HFFc6 (cell line): ENCODE measurements around the gene INSIG2. TPM values are rescaled to one million over a fixed set of nuclear protein-coding genes. Genes with fewer than 3 reads are reported as not detected.

ENCODE experiments used
- DNase-seq: peaks from one replicate; pipeline ENCODE4 v3.0.0-alpha.2; 2018
- H3K27ac Mint-ChIP-seq: 2 replicates; pipeline ENCODE4 v1.8.0; 2020; ENCODE audit warnings: mild to moderate bottlenecking, mixed read lengths
- H3K27me3 Mint-ChIP-seq: 2 replicates; pipeline ENCODE4 v1.8.0; 2021; ENCODE audit warnings: mild to moderate bottlenecking, moderate library complexity, mixed read lengths; ENCODE audit not compliant: insufficient read depth
- H3K36me3 Mint-ChIP-seq: 2 replicates; pipeline ENCODE4 v1.8.0; 2021; ENCODE audit warnings: low read depth, mixed read lengths
- H3K4me1 Mint-ChIP-seq: 2 replicates; pipeline ENCODE4 v1.8.0; 2020; ENCODE audit warnings: low read depth, mixed read lengths
- H3K4me3 Mint-ChIP-seq: 2 replicates; pipeline ENCODE4 v1.8.0; 2020; ENCODE audit warnings: mild to moderate bottlenecking, moderate library complexity, mixed read lengths
- H3K9me3 Mint-ChIP-seq: 2 replicates; pipeline ENCODE4 v1.8.0; 2020; ENCODE audit warnings: mild to moderate bottlenecking, mixed read lengths
- CTCF ChIP-seq: fragments of 200-600 bp; sonication (generic); IDR thresholded peaks from 2 replicates; pipeline ENCODE4 v1.5.0; 2021; ENCODE audit warnings: antibody characterized with exemption, mild to moderate bottlenecking
- total RNA-seq, 6 experiments: library from RNA; stranded (reverse); fragmentation: NEBNext Ultra II Directional; extraction: Animal tissue kit (Norgen Biotek cat#: 25700); gene quantifications; 2 replicates in 1 of 6; 3 replicates in 5 of 6; pipeline ENCODE4 v1.2.3, GENCODE V29; 2021

INSIG2 gene
- total RNA-seq, 6 experiments from 2014 or later = 9.6 to 12.2 (median 10.1) TPM

- Mint-ChIP-seq H3K27me3 (peaks cover 15% of the 10 kb centered on the region), H3K27ac (no peak overlapping the region), H3K36me3 (no peaks in the 10 kb centered on the region), H3K4me3 (no peak overlapping the region), H3K4me1 (no peaks in the 10 kb centered on the region), H3K9me3 (no peaks in the 10 kb centered on the region)
- no peak for DNase-seq
- TF ChIP-seq CTCF = no peak
These were observed 58.3 kb downstream of the INSIG2 start for GRCh38 chr2:118146315-118147283.

GRCh38 chr2:118148133-118148532, 59.9 kb downstream of the INSIG2 start:
- H3K27ac Mint-ChIP-seq = no peak overlapping the region
- H3K27me3 Mint-ChIP-seq = peaks cover 13% of the 10 kb centered on the region
- H3K4me3 Mint-ChIP-seq = no peak overlapping the region
- H3K9me3 Mint-ChIP-seq = no peaks in the 10 kb centered on the region
- no peaks in the 10 kb centered on the region for H3K36me3 Mint-ChIP-seq
- no peak for TF ChIP-seq CTCF
- no peak for DNase-seq
- no peaks in the 10 kb centered on the region for H3K4me1 Mint-ChIP-seq

- H3K27ac Mint-ChIP-seq = no peak overlapping the region
- no peak overlapping the region for H3K4me3 Mint-ChIP-seq
- no peaks in the 10 kb centered on the region for H3K4me1 Mint-ChIP-seq
- no peaks in the 10 kb centered on the region for H3K9me3 Mint-ChIP-seq
- no peaks in the 10 kb centered on the region for H3K36me3 Mint-ChIP-seq
- no peak for TF ChIP-seq CTCF
- DNase-seq = no peak
- H3K27me3 Mint-ChIP-seq = peaks cover 13% of the 10 kb centered on the region
These were observed 60.5 kb downstream of the INSIG2 start for GRCh38 chr2:118148809-118149208.

- H3K4me1 Mint-ChIP-seq = no peaks in the 10 kb centered on the region
- H3K36me3 Mint-ChIP-seq = no peaks in the 10 kb centered on the region
- no peak for TF ChIP-seq CTCF
- H3K9me3 Mint-ChIP-seq = no peaks in the 10 kb centered on the region
- DNase-seq = no peak
- H3K27me3 Mint-ChIP-seq = peaks cover 12% of the 10 kb centered on the region
- H3K27ac Mint-ChIP-seq = no peak overlapping the region
- H3K4me3 Mint-ChIP-seq = no peak overlapping the region
These were observed 62.0 kb downstream of the INSIG2 start for GRCh38 chr2:118150294-118150693.

- peaks cover 4% of the 10 kb centered on the region; the same call in 1 of the 2 replicates for H3K27me3 Mint-ChIP-seq
These were observed 63.6 kb downstream of the INSIG2 start for GRCh38 chr2:118151831-118152230.

More at GRCh38 chr2:118151831-118152230, 63.6 kb downstream of the INSIG2 start:
- no peak overlapping the region for H3K27ac Mint-ChIP-seq
- no peak overlapping the region for H3K4me3 Mint-ChIP-seq
- no peak for TF ChIP-seq CTCF
- H3K4me1 Mint-ChIP-seq = no peaks in the 10 kb centered on the region
- no peak for DNase-seq
- no peaks in the 10 kb centered on the region for H3K9me3 Mint-ChIP-seq
- H3K36me3 Mint-ChIP-seq = no peaks in the 10 kb centered on the region
